ENCODE data around the gene CDC42EP2. TPM values are rescaled to one million over a fixed set of nuclear protein-coding genes. Genes with fewer than 3 reads are reported as not detected.

Gene CDC42EP2
- total and polyA plus RNA-seq, 2 of the 13 experiments (the other 11 are each of a cell fraction or from before 2014, with no cell fraction given): 2.3 to 7.1 TPM

DNA sequence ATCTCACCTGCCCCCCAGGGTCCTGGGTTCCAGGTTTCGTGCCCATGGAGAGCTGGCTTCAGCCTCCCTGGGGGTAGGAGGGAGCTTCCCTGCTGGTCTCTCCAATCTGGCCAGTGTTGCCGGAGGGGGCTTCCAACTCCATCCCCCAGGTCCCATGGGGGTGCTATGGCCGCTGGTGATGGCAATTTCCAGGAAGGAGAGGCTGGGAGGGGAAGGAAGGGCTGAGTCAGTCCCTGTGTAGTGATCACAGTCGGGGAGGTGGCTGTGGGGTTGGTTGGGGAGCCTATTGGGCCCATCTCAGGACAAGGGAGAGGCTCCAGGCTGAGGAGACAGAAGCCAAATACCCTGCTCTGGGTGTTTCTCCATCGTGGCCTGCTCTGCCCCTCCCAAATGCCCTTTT is 5.7 kb upstream of the CDC42EP2 start:
- Histone ChIP-seq H2AFZ (ENCODE audit: low read length) (no peak overlapping the region), H3K4me1 (ENCODE audit: insufficient read depth, low read length) (peaks cover 85% of the 10 kb centered on the region), H3K27me3 (ENCODE audit: control insufficient read depth in 1 of 2, insufficient read depth in 2 of 2, low read length in 2 of 2) (no peaks in the 10 kb centered on the region), H3K9ac (ENCODE audit: insufficient read depth, low read depth, low read length) (no peak overlapping the region), H3K9me3 (ENCODE audit: low read length) (no peaks in the 10 kb centered on the region), H3K4me3 (replicated peaks in 1 of 3; ENCODE audit: insufficient read depth in 1 of 3, low read depth in 2 of 3, low read length in 3 of 3) (no peak overlapping the region), H3K4me2 (ENCODE audit: low read depth, low read length) (no peak overlapping the region), H3K27ac (ENCODE audit: extremely low read length, insufficient read depth, low read length) (no peak overlapping the region), H4K20me1 (ENCODE audit: insufficient read depth, low read length) (no peaks in the 10 kb centered on the region), H3K79me2 (ENCODE audit: insufficient read depth, low read length) (no peaks in the 10 kb centered on the region), H3K36me3 (replicated peaks in 1 of 2; ENCODE audit: control insufficient read depth in 1 of 2, insufficient read depth in 2 of 2, low read length in 2 of 2) (no peaks in the 10 kb centered on the region)
- WGBS (ENCODE audit: low lambda C conversion rate): 88% methylated on average over 4 of the region's 5 CpGs
- ChIA-PET CTCF (ENCODE audit: low intra/inter-chr PET ratio, low total read pairs) (no interaction called here), POLR2A (interaction anchor here (0.5 to 1.5 kb wide), 3 partner anchors 17 to 143 kb away, joined by 3 to 5 read pairs (median 4); partner anchors contain the start of gene DPF2)
- no peak for FAIRE-seq
- no peak for DNase-seq (ENCODE audit: low spot score)
- ATAC-seq: no peak
- in situ Hi-C loops (cut with HindIII; ENCODE audit: extremely low pct_ligation_motif_present, low pct_unique_long_range_greater_than_20kb): no loop called here
- no TSS peak for BruUV-seq (replicated peaks)
- intact Hi-C loops (cut with micrococcal nuclease; ENCODE audit: unreplicated experiment): no loop called here
- TF ChIP-seq, protein P1, sequence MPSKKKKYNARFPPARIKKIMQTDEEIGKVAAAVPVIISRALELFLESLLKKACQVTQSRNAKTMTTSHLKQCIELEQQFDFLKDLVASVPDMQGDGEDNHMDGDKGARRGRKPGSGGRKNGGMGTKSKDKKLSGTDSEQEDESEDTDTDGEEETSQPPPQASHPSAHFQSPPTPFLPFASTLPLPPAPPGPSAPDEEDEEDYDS (CRISPR knock-in tag; IDR thresholded peaks at IDR 0.05): no peak
- TF ChIP-seq, protein P2, sequence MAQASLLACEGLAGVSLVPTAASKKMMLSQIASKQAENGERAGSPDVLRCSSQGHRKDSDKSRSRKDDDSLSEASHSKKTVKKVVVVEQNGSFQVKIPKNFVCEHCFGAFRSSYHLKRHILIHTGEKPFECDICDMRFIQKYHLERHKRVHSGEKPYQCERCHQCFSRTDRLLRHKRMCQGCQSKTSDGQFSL (CRISPR knock-in tag; IDR thresholded peaks at IDR 0.05): no peak
- TF ChIP-seq SMAD9 (CRISPR knock-in tag; IDR thresholded peaks at IDR 0.05) (no peak), POLR2AphosphoS2 (IDR thresholded peaks at IDR 0.05; ENCODE audit: low read depth, low read length) (no peak), IKZF4 (CRISPR knock-in tag; IDR thresholded peaks at IDR 0.05; ENCODE audit: borderline replicate concordance, low read depth, not compliant biosample characterization) (no peak), CC2D1A (CRISPR knock-in tag; IDR thresholded peaks at IDR 0.05) (no peak), ZNF343 (CRISPR knock-in tag; IDR thresholded peaks at IDR 0.05) (no peak), ZNF713 (CRISPR knock-in tag; IDR thresholded peaks at IDR 0.05) (no peak), MEIS2 (CRISPR knock-in tag; IDR thresholded peaks at IDR 0.05) (no peak), MTF2 (CRISPR knock-in tag; IDR thresholded peaks at IDR 0.05; ENCODE audit: borderline replicate concordance) (no peak), ZFY (CRISPR knock-in tag; IDR thresholded peaks at IDR 0.05) (no peak), GZF1 (CRISPR knock-in tag; IDR thresholded peaks at IDR 0.05) (no peak), HDAC1 (CRISPR knock-in tag; IDR thresholded peaks at IDR 0.05) (no peak), ZBTB7A (CRISPR knock-in tag; IDR thresholded peaks at IDR 0.05) (no peak), MAZ (IDR thresholded peaks at IDR 0.05; ENCODE audit: borderline replicate concordance, low read depth, low read length) (no peak), MAZ (CRISPR knock-in tag; IDR thresholded peaks at IDR 0.05; ENCODE audit: low read depth) (no peak)
- TF ChIP-seq, protein P3, sequence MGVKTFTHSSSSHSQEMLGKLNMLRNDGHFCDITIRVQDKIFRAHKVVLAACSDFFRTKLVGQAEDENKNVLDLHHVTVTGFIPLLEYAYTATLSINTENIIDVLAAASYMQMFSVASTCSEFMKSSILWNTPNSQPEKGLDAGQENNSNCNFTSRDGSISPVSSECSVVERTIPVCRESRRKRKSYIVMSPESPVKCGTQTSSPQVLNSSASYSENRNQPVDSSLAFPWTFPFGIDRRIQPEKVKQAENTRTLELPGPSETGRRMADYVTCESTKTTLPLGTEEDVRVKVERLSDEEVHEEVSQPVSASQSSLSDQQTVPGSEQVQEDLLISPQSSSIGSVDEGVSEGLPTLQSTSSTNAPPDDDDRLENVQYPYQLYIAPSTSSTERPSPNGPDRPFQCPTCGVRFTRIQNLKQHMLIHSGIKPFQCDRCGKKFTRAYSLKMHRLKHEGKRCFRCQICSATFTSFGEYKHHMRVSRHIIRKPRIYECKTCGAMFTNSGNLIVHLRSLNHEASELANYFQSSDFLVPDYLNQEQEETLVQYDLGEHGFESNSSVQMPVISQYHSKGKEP (CRISPR knock-in tag; IDR thresholded peaks at IDR 0.05): no peak
- TF ChIP-seq, protein P4, sequence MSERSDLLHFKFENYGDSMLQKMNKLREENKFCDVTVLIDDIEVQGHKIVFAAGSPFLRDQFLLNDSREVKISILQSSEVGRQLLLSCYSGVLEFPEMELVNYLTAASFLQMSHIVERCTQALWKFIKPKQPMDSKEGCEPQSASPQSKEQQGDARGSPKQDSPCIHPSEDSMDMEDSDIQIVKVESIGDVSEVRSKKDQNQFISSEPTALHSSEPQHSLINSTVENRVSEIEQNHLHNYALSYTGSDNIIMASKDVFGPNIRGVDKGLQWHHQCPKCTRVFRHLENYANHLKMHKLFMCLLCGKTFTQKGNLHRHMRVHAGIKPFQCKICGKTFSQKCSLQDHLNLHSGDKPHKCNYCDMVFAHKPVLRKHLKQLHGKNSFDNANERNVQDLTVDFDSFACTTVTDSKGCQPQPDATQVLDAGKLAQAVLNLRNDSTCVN (CRISPR knock-in tag; IDR thresholded peaks at IDR 0.05; ENCODE audit: borderline replicate concordance): no peak
- TF ChIP-seq, protein P5, sequence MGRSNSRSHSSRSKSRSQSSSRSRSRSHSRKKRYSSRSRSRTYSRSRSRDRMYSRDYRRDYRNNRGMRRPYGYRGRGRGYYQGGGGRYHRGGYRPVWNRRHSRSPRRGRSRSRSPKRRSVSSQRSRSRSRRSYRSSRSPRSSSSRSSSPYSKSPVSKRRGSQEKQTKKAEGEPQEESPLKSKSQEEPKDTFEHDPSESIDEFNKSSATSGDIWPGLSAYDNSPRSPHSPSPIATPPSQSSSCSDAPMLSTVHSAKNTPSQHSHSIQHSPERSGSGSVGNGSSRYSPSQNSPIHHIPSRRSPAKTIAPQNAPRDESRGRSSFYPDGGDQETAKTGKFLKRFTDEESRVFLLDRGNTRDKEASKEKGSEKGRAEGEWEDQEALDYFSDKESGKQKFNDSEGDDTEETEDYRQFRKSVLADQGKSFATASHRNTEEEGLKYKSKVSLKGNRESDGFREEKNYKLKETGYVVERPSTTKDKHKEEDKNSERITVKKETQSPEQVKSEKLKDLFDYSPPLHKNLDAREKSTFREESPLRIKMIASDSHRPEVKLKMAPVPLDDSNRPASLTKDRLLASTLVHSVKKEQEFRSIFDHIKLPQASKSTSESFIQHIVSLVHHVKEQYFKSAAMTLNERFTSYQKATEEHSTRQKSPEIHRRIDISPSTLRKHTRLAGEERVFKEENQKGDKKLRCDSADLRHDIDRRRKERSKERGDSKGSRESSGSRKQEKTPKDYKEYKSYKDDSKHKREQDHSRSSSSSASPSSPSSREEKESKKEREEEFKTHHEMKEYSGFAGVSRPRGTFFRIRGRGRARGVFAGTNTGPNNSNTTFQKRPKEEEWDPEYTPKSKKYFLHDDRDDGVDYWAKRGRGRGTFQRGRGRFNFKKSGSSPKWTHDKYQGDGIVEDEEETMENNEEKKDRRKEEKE (IDR thresholded peaks at IDR 0.05): no peak
- TF ChIP-seq, protein P6, sequence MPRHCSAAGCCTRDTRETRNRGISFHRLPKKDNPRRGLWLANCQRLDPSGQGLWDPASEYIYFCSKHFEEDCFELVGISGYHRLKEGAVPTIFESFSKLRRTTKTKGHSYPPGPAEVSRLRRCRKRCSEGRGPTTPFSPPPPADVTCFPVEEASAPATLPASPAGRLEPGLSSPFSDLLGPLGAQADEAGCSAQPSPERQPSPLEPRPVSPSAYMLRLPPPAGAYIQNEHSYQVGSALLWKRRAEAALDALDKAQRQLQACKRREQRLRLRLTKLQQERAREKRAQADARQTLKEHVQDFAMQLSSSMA (CRISPR knock-in tag; IDR thresholded peaks at IDR 0.05): no peak
